Heart left ventricle (tissue), 16 donors: ENCODE measurements around the gene SYT3. TPM values are rescaled to one million over a fixed set of nuclear protein-coding genes. Genes with fewer than 3 reads are reported as not detected.
A peak's percentile ranks its signal among the peaks of the same experiment; 100 is the strongest.

Source experiments
- ATAC-seq, 4 donors: fragments of 200-7000 bp; cut with Tn5 transposase; one replicate each; pipeline ENCODE4 v1.9.1; 2020 to 2022; ENCODE audit warnings: moderate library complexity in 4 of 4, mild to moderate bottlenecking in 3 of 4, moderate number of reproducible peaks in 1 of 4
- DNase-seq, 5 donors: peaks; one replicate each; pipeline ENCODE4 v3.0.0-alpha.2; 2020
- H3K27ac ChIP-seq, 12 donors: fragments of 200-600 bp; sonication (generic) in 4 of 12; one replicate each; pipeline versions ENCODE4 v1.5.0 to v1.8.0; 2016 to 2022; ENCODE audit warnings: mild to moderate bottlenecking in 2 of 12
- H3K27me3 ChIP-seq, 9 donors: fragments of 200-600 bp; sonication (generic) in 2 of 9; one replicate each; pipeline versions ENCODE4 v1.5.1 to v1.8.0; 2016 to 2022; ENCODE audit warnings: mild to moderate bottlenecking in 3 of 9
- H3K36me3 ChIP-seq, 9 donors: fragments of 200-600 bp; sonication (generic) in 2 of 9; one replicate each; pipeline versions ENCODE4 v1.5.0 to v1.8.0; 2018 to 2022; ENCODE audit warnings: mild to moderate bottlenecking in 2 of 9
- H3K4me1 ChIP-seq, 12 donors: fragments of 200-600 bp; sonication (generic) in 4 of 12; one replicate each; pipeline versions ENCODE4 v1.5.0 to v1.8.0; 2016 to 2022; ENCODE audit warnings: mild to moderate bottlenecking in 3 of 12
- H3K4me3 ChIP-seq, 12 donors: fragments of 200-600 bp; sonication (generic) in 4 of 12; one replicate each; pipeline versions ENCODE4 v1.5.0 to v1.8.0; 2017 to 2022; ENCODE audit warnings: mild to moderate bottlenecking in 9 of 12, moderate library complexity in 4 of 12
- H3K9me3 ChIP-seq, 12 donors: fragments of 200-600 bp; sonication (generic) in 4 of 12; one replicate each; pipeline versions ENCODE4 v1.5.0 to v1.8.0; 2016 to 2022; ENCODE audit warnings: mild to moderate bottlenecking in 1 of 12
- CTCF ChIP-seq, 12 donors: fragments of 200-600 bp; sonication (generic) in 4 of 12; IDR thresholded peaks; one replicate each; pipeline versions ENCODE4 v1.5.0 to v1.8.0; 2018 to 2022; ENCODE audit warnings: antibody characterized with exemption in 12 of 12, mild to moderate bottlenecking in 5 of 12
- POLR2A ChIP-seq, 2 donors: fragments of 450-650 bp; IDR thresholded peaks; one replicate each; pipeline ENCODE4 v1.6.1; 2017; ENCODE audit warnings: antibody characterized with exemption in 2 of 2, mild to moderate bottlenecking in 2 of 2, moderate library complexity in 2 of 2
- WGBS, 4 donors: extraction: QIAGEN DNeasy Blood & Tissue Kit in 2 of 4; methylation state at CpG; one replicate each; pipeline versions ENCODE4 v1.1.5 to v1.1.7; 2013 to 2018; 5-methylcytosine and 5-hydroxymethylcytosine counted together
- intact Hi-C, 10 donors: fragments of 100-400 bp; cut with DNase I; formaldehyde crosslinking; loops; one replicate each; pipeline versions ENCODE4 v1.11.1 to v1.14.2; 2022
- polyA plus RNA-seq, 2 donors: library from polyadenylated mRNA; stranded (reverse); fragments of 200-250 nt; gene quantifications; one replicate each; pipeline ENCODE4 v1.2.3, GENCODE V29; 2013
- total RNA-seq, 9 donors: library from RNA; depleted of rRNA in 2 of 9; stranded (reverse); fragments of >200 nt in 2 of 9; fragmentation: NEBNext Ultra II Directional in 3 of 9; extraction: Animal tissue kit (Norgen Biotek cat#: 25700) in 3 of 9; gene quantifications; one replicate each; pipeline versions ENCODE4 v1.1.0 to v1.2.4, GENCODE V29; 2016 to 2023
- donor health status: ischemic (EF 13 %, LVEDD 7.1; RV severe dilation, severe dysfunction).
- donor health status: healthy with polysubstance abuse.
- donor health status: DM: no; HTN: yes; CAD: no.
- donor health status: DM: no; HTN: no; CAD: no.
- donor health status: ischemic (EF 25% LVEDD 6.9; RV normal size, moderate dysfunction).
- donor health status: ischemic (EF 25% LVEDD 5.7; RV mildly dilated, moderate dysfunction).
- donor health status: healthy.
- donor health status: DM: yes; HTN: yes; CAD: no.
- donor health status: ischemic (EF 35%, LVEDD 5.7; RV mildly dilated, moderate dysfunction).
- donor health status: nonischemic (EF 11% LVEDD 7.7; RV severe dilation, severe dysfunction).
- donor health status: DM: yes; HTN: yes; CAD: no.
- donor health status: PGD.
- donor health status: ischemic (EF 29% LVEDD 5.4; RV normal size, mild dysfunction).
- donor health status: nonischemic (EF 23%, LVEDD 6.1; RV moderate dilation, normal function).

Gene SYT3
- total and polyA plus RNA-seq, 11 donors: 0.06 to 0.75 (median 0.20) TPM; not detected in 6

DNA sequence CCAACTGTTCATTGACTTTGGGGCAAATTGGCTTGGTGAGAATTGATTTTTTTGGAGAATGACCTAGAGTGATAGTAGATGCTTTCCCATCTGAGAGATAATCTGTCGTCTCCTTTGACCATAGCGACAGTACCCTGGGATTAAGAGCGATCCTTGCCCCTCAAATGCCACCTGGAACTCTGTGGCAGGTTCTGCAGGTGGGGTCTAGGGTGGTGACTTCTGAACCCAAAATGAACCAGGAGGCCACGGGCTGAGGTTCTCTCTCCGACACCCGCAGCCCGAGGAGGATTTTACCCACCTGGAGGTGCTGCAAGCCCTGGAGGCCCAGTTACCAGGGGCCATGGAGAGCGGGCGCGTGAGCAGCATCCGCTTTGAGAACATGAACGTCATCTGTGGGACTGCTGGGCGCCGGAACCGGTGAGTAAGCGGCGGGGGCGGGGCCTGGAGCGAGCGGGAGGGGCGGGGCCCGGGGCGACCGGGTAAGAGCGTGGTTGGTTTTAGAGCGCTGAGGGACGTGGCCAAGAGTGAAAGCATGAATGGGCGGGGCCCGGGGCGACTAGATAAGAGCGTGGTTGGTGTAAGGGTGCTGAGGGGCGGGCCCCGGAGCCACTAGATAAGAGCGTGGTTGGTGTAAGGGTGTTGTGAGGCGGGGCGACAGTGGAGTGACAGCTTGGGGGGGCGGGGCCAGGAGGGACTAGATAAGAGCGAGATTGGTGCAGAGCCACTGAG is 18.2 kb upstream of the SYT3 start:
- intact Hi-C loops: no loop called here
- H3K27ac ChIP-seq: peak overlapping the region in 3 of 12 donors; percentile 4 to 25 (median 19)

GRCh38 chr19:50657222-50657669 is 17.6 kb upstream of the SYT3 start:
- DNase-seq: no peak
- Histone ChIP-seq H3K9me3 (peaks cover 0 to 10% (median 0%) of the 10 kb centered on the region in 12 donors), H3K27ac (no peak overlapping the region), H3K4me3 (no peak overlapping the region), H3K27me3 (peaks cover 8 to 60% (median 32%) of the 10 kb centered on the region in 9 donors), H3K4me1 (peaks cover 0 to 19% (median 5%) of the 10 kb centered on the region in 12 donors), H3K36me3 (no peaks in the 10 kb centered on the region)
- intact Hi-C loops: no loop called here
- 53 to 58% (median 56%) methylated on average over 6 of the region's 6 CpGs for WGBS, 4 donors
- TF ChIP-seq CTCF (IDR thresholded peaks at IDR 0.05) (no peak), POLR2A (IDR thresholded peaks at IDR 0.05) (no peak)
- ATAC-seq: no peak

More for the DNA sequence above, 18.2 kb upstream of the SYT3 start:
- peaks cover 0 to 10% (median 0%) of the 10 kb centered on the region in 12 donors for H3K9me3 ChIP-seq
- peak overlapping the region in 8 of 12 donors; percentile 26 to 49 (median 40) for H3K4me3 ChIP-seq
- TF ChIP-seq CTCF (IDR thresholded peaks at IDR 0.05) (no peak), POLR2A (IDR thresholded peaks at IDR 0.05) (no peak)
- WGBS, 4 donors: 2 to 6% (median 4%) methylated on average over 19 to 38 of the region's 38 CpGs
- peak; percentile 90 to 96 (median 94) for ATAC-seq
- DNase-seq: peak; percentile 79 to 93 (median 86)
- H3K36me3 ChIP-seq: no peaks in the 10 kb centered on the region
- peaks cover 8 to 56% (median 32%) of the 10 kb centered on the region in 9 donors for H3K27me3 ChIP-seq
- peaks cover 0 to 19% (median 5%) of the 10 kb centered on the region in 12 donors for H3K4me1 ChIP-seq

DNA sequence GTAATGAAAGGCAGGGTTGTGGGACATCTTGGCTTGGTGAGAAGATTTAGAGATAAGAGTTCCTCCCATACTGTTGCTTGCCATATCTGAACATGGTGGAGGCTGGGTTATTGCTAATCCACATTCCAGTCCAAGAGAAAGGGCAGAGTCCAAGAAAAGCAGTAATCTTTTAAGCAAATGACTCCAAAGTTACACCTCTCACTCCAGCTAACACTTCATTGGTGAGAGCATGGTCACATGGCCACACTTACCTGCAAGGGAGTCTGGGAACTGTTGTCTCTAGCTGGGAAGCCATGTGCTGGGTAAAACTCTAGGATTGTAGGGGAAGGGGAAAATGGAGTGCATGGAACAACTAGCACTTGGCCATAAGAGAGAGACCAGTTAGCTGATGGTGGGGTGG is 15.2 kb upstream of the SYT3 start:
- no peak overlapping the region for H3K4me3 ChIP-seq
- H3K27ac ChIP-seq: no peak overlapping the region
- intact Hi-C loops: no loop called here
- peaks cover 3 to 46% (median 23%) of the 10 kb centered on the region in 9 donors for H3K27me3 ChIP-seq
- ATAC-seq (no peak), DNase-seq (no peak)
- peaks cover 0 to 19% (median 5%) of the 10 kb centered on the region in 12 donors for H3K4me1 ChIP-seq
- TF ChIP-seq POLR2A (IDR thresholded peaks at IDR 0.05): no peak
- no peak for TF ChIP-seq CTCF (IDR thresholded peaks at IDR 0.05)
- peaks cover 0 to 10% (median 0%) of the 10 kb centered on the region in 12 donors for H3K9me3 ChIP-seq
- no peaks in the 10 kb centered on the region for H3K36me3 ChIP-seq

DNA sequence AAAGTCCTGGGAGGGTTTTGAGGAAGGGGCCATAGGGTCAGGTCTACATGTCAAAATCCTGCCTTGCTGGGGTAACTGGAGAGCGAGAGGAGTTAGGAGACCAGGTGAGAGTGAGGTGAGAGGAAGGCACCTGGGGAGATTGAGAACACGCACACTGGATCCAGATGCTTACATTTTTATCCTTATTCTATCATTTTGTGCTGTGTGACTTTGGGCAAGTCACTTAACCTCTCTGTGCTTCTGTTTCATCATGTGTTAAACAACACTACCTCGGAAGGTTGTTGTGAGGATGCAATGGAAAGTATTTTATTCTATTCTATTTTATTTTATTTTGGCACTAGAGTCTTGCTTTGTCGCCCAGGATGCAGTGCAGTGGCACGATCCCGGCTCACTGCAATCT is 13.0 kb upstream of the SYT3 start:
- intact Hi-C loops: no loop called here
- Histone ChIP-seq H3K4me3 (no peak overlapping the region), H3K27ac (no peak overlapping the region), H3K4me1 (peaks cover 0 to 2% (median 0%) of the 10 kb centered on the region in 12 donors), H3K9me3 (peaks cover 0 to 10% (median 0%) of the 10 kb centered on the region in 12 donors), H3K36me3 (no peaks in the 10 kb centered on the region), H3K27me3 (peaks cover 0 to 36% (median 9%) of the 10 kb centered on the region in 9 donors)
- 86 to 91% (median 90%) methylated on average over 6 of the region's 6 CpGs for WGBS, 4 donors
- DNase-seq: no peak
- no peak for ATAC-seq
- no peak for TF ChIP-seq CTCF (IDR thresholded peaks at IDR 0.05)
- no peak for TF ChIP-seq POLR2A (IDR thresholded peaks at IDR 0.05)
